HG03469 (cell line): Measurements from ENCODE around the gene ADAMTS15.

Experiments used
- ATAC-seq: cut with Tn5 transposase; IDR thresholded peaks from one replicate; pipeline ENCODE4 v1.9.1; 2021; ENCODE audit warnings: mild to moderate bottlenecking, moderate library complexity, moderate number of reproducible peaks; ENCODE audit not compliant: unreplicated experiment

ADAMTS15 gene

DNA sequence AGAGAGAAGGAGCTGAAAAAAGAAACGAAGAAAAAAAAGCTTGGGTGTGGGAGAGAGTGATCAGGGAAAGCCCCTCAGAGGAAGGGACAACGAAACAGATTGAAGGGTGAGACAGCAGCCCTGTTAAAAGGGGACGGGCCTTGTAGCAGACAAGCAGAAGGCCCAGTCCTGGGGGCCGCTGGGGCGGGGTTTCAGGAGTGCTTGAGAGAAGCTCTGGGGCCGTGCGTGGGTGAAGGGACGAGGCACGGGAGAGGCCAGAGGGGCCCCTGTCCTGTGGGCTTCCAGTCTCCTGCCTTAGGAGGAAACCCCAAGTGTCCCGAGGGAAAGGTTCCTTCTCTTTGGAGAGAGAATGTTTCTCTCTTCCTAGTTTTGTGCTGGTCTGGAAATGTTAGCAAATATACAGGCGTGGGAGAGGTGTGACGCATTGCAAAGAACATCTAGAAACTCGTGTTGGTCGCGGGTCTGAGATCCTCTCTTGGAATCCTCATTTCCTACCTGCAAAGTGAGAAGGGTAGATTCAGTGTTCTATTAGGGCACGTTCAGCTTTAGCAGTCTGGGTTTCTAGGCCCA lies 28.6 kb downstream of the ADAMTS15 start:
- no peak for ATAC-seq

DNA sequence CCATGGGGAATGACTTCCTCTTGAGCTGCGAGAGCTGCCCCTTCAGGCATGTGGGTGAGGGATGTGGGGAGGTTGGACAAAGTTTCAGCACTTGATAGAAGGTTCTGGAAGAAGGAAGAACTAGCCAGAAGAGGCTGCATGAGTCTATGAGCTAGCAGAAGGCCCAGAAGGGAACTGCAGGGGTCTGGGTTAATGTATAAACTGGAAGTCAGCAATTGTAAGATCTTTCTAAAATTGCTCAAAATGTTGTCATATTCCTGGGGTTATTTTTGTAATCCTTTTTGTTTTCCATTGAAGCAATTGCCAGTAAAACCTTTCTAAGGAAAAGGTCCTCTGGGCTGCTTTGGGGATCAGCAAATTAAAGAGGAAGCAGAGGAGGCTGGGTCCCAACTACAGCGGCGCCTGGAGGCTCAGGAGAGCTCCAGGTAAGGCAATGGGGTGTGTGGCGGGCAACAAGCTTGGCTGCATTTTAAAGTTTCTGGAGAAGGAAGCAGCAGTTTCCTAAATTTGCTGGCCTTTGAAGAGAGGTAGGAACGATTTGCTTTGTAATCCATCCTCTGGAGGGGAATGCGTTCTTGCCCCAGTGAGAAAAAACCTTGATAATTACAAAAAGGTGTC lies 29.2 kb downstream of the ADAMTS15 start:
- ATAC-seq = no peak

DNA sequence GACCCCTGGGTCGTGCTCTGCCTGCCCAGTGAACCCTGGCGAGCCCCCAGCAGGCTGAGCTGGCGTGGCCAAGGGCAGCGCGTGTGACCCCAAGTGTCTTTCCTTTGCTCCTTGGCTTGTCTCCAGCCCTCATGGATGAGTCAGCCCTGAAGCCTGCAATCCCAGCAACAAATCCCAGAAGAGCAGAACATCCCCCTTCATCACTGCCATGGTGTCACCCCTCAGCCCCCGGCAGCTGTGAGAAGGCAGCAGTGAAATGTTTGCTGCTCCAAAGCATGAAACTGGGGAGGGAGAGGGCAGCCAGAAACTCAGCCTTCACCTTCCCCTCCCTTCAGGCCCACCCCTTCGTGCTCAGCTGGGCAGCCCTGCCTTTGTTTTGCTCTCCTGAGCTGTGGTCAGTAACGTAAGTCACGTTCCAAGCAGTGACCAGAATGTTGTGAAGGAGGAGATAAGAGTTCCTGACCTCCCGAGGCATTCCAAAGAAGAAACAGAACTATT lies 29.8 kb downstream of the ADAMTS15 start:
- no peak for ATAC-seq

DNA sequence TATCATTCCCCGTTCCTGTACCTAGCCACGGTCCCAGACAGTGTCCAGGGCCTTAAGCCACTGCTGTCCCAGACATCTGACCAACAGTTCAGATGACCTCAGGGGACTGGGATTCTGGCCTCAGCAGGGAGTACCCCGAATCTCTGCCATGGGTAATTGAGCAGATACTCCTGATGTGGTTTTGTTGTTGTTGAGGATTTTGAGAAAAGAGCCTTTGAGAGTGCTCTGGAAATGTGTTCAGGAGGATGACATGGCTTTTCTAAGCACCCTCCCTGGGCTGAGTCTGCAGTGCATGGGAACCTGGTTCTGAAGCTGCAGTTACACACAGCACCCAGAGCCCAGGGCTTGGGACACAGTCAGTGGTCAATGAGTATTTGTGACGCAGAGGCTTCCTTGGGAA lies 30.4 kb downstream of the ADAMTS15 start:
- ATAC-seq = no peak

DNA sequence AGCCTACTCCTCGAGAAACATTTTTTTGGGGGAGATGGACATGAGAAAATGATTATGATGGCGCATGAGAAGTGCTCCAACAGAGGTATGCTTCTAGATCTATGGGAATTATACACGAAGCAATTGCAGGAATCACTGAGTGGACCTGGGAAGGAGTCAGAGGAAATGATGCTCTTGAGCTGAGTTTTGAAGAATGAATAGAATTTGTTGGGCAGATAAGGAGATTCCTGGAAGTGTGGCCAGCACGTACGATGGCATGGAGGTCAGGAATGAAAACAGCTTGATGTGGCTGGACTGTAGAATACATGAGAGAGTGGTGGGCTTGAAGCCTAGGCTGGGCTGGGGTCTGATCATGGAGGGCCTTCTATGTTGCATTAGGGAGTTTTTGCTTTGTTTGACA lies 31.7 kb downstream of the ADAMTS15 start:
- no peak for ATAC-seq

DNA sequence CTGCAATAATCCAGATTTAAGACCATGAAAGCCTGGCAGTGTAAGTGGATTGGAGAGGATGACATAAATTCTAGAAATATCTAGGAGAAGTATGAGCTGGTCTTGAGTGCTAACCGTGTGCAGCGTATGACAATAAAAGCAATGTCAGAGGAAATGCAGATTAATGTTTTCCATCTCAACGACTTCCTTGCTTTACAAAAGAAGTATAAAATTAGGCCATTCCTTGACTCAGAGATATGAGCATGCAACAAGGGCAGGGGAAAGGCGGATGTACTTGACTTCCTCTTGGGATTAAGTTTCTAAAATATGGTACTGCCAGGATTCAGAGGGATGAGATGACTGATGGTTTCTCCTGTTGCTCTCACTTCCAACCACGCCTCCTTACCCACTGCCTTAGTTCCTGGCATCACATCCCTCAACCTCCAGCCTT lies 32.3 kb downstream of the ADAMTS15 start:
- no peak for ATAC-seq

DNA sequence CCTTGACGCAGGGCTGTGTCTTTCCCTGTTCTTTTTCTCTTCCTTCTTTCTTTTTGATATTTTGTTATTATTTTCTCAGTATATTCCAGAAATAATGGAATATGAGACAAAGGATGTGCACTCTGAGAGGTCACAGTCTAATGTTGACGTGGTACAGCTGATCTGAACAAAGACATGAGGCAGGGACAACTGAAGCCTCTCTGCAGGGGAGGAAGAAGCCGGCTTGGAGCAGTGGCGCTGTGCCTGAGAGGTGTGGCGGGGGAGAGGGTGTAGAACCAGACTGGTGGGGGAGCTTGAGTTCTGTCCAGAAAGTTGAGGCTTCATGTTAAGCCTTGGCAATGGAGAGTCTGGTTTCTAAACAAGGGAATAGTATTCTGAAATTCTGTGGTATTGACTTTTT lies 34.7 kb downstream of the ADAMTS15 start:
- ATAC-seq = no peak

DNA sequence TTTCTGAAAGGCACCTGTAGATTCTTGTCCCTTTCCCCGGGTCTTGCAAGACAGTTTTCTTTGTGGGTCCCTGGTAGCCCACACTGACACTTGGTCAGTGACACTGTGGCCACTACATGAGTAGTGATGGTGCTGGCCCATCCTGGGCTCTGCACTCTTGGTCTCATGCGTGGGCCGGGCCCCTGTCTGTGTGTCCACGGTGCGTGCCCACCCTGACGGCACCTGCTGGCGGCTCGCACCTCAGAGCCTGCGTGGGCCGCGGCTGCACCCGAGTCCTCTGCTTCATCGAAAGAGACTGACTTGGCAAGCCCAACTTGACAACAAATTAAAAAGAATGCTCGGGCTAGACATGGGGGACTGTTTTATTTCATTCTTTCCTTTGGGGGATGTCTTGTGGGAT lies 37.5 kb downstream of the ADAMTS15 start:
- ATAC-seq = no peak

DNA sequence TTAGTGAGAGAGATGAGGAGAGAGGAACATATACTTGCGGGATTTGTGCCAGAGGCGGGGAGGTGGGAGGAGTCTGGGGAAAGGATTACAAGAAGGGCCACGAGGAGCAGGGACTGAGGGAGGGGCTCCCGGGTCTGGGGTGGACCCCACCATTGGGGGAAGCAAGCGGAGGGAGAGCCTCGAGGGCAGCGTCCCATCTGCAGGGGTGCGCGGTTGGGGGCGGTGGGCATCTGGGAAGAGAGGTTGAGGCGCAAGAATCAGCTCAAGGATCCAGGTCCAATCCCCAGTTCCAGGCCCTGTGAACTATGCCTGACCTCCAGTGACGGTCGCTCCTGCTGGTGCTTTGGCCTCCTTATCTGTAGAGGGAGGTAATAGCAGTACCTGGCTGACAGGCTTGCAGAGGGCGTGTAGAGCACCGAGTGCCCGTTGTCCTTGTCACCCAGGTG lies 38.0 kb downstream of the ADAMTS15 start:
- ATAC-seq = no peak

DNA sequence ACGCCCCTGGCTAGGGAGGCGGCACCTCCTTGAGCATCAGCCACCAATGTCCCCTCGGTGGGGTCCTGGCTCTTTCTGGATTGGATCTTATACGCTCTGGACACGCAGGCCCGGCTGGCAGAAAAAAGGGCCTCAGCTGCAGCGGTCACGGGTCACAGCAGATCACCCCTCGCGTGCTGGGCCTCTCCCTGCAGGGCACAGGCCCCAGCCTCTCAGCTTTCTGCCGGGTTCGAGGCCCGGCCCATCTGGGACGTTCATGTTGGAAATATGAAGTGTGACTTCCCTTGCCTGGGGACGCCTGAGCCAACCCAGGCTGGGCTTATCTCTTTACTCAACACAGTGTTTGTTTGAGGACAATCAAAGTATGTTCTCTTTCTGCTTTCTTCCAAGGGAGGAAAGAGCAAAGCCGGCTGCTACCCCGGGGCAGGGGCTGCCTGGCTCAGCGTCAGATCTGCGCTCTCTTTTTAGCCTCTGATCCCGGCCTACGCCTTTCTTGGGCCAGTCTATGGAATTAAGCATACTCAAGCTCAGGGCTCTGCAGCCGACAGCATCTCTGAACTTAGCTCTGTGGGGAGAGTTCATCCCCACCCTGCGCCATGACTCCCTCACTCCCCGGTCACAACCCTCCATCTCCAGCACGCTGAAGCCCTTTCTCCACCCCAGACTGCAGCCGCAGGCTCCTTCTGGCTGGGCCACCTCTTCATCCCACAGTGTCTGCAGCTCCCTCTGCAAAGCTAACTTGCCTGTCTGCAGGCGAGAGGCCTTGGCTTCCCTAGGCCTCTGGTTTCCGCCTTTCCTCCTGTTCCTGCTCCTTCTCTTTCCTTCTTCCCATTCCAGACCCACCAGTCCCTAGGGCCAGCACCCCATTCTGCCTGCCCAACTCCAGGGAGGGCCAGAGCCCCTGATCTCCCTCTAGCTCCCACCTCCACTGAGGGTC lies 38.8 kb downstream of the ADAMTS15 start:
- ATAC-seq = no peak

DNA sequence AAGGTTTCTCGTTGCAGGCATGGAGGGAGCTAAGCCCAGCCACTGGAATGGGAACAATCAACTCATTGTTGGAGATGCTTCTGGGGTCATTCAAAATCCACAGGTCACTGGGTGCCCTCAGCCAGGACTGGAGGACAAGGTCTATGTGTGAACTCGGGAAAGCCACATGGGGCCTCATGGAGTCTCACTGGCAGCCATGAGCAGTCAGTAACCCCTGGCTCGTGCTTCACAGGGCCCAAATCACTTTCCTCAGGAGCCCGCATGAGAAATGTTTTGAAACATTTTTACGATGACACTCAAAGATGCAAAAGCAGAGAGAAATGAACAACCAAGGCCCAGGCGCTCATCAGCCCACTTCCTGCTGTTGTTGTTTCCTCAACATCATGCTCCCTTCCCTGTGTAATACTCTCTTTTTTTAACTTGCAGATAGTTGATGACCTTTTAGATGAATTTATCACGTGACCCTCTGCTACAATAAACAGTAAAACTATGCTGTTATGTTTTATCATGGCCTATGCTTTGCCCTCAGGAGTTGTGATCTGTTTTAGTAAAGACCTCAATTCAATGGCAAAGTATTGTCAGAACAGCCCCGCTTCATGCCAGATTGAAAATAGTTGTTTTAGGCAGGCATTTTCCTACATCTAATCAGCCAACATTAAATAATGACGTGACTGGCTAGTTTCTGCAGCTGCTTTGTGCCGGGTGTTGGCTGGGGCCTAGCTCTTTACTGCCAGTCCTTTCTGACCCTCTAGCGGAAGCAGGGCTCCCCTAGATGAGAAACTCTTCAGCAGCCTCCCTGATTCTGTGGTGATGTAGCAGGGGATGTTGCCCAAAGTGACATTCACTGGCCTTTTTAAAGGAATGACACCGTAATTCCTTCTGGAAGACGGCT lies 39.7 kb downstream of the ADAMTS15 start:
- ATAC-seq = no peak

DNA sequence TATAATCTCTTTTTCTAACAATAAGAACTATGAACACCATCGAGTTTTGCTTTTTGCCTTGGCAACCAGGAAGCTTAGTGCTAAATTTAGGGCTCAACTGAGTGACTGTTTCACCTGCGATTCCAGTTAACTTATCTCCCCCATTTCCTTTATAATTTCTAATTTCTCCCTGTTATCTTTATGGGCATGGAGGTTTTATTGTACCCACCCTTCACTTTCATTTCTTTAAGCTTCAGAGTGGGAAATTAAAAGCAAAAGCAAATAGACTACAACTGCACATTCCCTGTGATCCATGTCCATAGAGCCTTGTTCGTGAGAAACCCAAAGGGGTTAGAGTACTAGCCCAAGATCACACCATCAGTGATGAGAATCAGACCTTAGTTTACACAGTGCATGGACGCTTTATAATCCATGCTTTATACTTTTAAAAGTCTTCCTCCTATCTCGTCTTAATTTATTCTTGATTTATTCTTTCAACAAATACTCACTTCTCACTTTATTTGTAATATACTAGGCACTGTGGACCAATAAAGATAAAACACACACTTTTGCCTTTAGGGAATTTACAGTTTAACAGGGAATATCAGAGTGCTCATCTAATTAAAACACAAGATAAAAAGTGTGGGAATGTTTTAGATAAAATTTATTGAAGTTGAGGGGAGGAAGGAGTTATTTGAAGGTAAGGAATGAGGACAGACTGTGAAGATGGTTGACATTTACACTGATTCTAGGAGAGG lies 40.6 kb downstream of the ADAMTS15 start:
- ATAC-seq = no peak

DNA sequence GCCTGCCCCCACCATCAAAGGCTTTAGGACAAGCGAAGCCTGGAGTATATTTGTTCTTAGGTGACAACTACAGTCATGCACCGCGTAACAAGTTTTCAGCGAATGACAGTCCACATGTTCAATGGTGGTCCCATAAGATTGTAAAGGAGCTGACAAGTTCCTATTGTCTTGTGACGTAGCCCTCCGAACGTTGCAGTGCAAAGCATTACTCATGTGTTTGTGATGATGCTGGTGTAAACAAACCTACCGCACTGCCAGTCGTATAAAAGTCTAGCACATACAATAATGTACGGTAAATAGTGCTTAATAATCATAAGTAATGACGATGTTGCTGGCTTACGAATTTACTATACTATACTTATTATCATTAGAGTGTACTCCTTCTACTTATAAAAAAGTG lies 41.3 kb downstream of the ADAMTS15 start:
- no peak for ATAC-seq

DNA sequence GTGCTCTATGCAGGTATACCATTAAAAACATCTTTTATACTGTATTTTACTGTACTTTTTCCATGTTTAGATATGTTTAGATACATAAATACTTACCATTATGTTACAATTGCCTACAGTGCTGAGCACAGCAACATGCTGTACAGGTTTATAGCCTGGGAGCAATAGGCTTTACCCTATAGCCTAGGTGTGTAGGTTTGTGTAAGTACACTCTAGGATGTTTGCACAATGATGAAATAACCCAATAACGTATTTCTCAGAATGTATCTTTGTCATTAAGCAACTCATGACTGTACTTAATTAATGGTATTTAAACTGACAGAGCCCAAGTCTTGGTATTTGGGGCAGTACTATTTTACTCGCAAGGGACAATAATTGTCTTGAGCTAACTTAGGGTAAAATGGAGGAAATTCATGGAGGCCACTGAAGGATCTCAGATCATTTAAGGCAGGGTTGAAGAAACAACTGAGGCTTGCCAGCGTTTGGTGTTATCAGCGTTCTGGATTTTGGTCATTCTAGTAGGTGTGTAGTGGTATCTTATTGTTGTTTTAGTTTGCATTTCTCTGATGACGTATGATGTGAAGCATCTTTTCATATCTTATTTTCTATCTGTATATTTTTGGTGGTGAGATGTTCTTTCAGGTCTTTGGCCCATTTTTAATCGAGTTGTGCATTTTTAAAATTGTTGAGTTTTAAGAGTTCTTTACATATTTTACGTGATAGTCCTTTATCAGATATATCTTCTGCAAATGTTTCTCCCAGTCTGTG lies 42.4 kb downstream of the ADAMTS15 start:
- ATAC-seq = no peak

DNA sequence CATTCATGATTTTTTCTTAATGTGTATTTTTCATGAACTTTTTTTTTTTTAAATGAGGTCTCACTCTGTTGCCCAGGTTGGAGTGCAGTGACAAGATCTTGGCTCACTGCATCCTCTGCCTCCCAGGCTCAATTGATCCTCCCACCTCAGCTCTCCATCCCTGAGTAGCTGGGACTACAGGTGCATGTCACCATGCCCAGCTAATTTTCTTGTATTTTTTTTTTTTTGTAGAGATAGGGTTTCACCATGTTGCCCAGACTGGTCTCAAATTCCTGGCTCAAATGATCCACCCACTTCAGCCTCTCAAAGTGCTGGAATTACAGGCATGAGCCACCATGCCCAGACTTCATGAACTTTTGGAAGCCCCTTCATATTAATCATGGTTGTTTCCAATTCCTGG lies 49.7 kb downstream of the ADAMTS15 start:
- ATAC-seq = no peak

DNA sequence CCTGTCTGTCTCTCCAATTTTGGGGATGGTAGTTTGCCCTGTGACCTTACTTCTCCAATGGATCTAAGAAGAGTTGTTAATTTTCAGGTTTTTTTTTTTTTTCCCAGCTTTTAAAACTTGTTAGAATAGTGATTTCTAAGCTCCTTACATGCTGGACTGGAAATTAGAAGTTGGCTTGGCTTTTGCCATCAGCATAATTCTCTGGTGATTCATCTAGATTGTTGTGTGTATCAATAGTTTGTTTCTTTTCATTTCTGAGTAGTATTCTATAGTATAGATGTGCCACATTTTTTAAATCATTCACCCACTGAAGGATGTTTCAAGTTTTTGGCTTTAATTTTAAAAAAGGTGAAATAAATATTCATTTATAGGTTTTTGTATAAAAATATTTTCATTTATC lies 51.4 kb downstream of the ADAMTS15 start:
- ATAC-seq = no peak

DNA sequence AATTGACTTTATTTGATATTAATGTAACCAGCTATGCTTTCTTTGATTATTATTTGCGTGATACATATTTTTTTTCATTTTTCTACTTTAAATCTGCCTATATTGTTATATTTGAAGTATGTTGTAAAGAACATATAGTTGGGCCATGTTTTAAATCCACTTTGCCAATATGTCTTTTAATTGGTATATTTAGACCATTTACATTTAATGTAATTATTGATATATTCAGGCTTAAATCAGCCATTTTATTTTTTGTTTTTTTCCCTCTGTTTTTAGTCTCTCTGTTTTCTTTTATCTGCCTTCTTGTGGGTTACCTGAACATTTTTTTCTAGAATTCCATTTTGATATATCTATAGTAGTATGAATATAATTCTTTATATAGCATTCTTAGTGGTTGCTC lies 55.9 kb downstream of the ADAMTS15 start:
- no peak for ATAC-seq

DNA sequence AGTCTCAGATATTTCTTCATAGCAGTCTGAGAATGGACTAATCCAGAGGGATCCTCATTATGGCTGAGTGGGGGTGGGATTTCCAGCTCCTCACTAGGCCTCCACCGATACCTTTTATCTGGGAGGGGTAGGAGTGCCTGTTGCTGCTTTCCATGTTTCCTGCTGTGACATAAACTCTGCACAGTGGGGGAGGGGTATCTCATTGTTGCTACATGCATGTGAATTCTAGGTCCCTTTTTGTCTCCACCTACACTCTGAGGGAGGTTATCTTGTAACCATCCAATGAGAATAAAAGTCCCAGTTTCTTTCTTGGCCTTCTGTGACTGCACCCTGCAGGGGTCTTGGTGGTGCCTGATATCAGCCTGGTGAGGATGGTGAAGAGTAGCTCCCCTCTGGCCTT lies 60.5 kb downstream of the ADAMTS15 start:
- no peak for ATAC-seq

DNA sequence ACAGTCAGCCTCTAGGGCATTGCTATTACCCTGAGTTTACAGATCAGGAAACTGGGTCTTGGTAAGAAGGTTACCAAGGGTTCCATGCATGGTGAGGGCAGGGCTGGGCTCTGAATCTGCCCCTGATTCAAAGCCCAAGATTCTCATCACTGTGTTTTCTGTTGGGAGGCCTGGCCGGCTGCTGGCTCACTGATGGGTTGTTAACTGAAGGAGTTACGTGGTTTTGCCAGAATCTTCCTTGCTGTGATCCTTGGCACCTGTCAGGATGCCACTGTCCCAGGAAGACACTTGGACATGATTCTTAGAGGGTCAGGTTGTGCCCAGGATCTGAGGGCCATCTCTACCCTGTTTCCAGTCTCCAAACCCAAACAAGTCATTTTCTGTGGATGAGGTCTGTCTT lies 61.5 kb downstream of the ADAMTS15 start:
- ATAC-seq = no peak
